OCI-LY1 (cell line): ENCODE data around the gene BPTF.
A peak's percentile ranks its signal among the peaks of the same experiment; 100 is the strongest.
"Not testable (repeated sequence)": the region's sequence is repeated elsewhere in the genome, so short reads cannot be mapped to it uniquely, and the experiment has no call there.

Experiments
- H2AFZ ChIP-seq: fragments of 200-600 bp; sonication (generic), shearing (Covaris generic); 2 replicates; pipeline ENCODE4 v1.6.0; 2014; ENCODE audit warnings: antibody characterized with exemption, mild to moderate bottlenecking, low read length
- H3F3A ChIP-seq: fragments of 200-600 bp; sonication (generic), shearing (Covaris generic); 2 replicates; pipeline ENCODE4 v1.6.0; 2014; ENCODE audit warnings: mild to moderate bottlenecking, antibody characterized with exemption, low read length, moderate library complexity; ENCODE audit not compliant: insufficient read depth
- H3K27ac ChIP-seq: fragments of 200-600 bp; sonication (generic); 2 replicates; pipeline ENCODE4 v1.5.1; 2014; ENCODE audit warnings: low read length, mixed run types, mild to moderate bottlenecking, low read depth; ENCODE audit not compliant: poor library complexity, severe bottlenecking
- H3K27me3 ChIP-seq: fragments of 200-600 bp; sonication (generic); 2 replicates; pipeline ENCODE4 v1.6.0; 2014; ENCODE audit warnings: antibody characterized with exemption, mild to moderate bottlenecking, low read length, moderate library complexity; ENCODE audit not compliant: insufficient read depth
- H3K36me3 ChIP-seq: fragments of 200-600 bp; sonication (generic); 2 replicates; pipeline ENCODE4 v1.6.1; 2014; ENCODE audit warnings: mild to moderate bottlenecking, antibody characterized with exemption, low read length, moderate library complexity, mixed read lengths; ENCODE audit not compliant: insufficient read depth
- H3K4me1 ChIP-seq: fragments of 200-600 bp; sonication (generic); 2 replicates; pipeline ENCODE4 v1.5.1; 2014; ENCODE audit warnings: mild to moderate bottlenecking, low read length, moderate library complexity; ENCODE audit not compliant: insufficient read depth, severe bottlenecking
- H3K4me2 ChIP-seq: fragments of 200-600 bp; sonication (generic), shearing (Covaris generic); 2 replicates; pipeline ENCODE4 v1.6.1; 2014; ENCODE audit warnings: low read length
- H3K4me3 ChIP-seq: fragments of 200-600 bp; sonication (generic); 2 replicates; pipeline ENCODE4 v1.5.1; 2014; ENCODE audit warnings: low read length, low read depth, mild to moderate bottlenecking, mixed read lengths; ENCODE audit not compliant: poor library complexity, severe bottlenecking
- H3K79me2 ChIP-seq: fragments of 200-600 bp; shearing (Covaris generic); 2 replicates; pipeline ENCODE4 v1.6.1; 2016; ENCODE audit warnings: mixed run types, low read length, mixed read lengths; ENCODE audit not compliant: insufficient read depth
- H3K9ac ChIP-seq: fragments of 200-600 bp; sonication (generic), shearing (Covaris generic); 2 replicates; pipeline ENCODE4 v1.6.1; 2014; ENCODE audit warnings: mild to moderate bottlenecking, low read length, mixed read lengths
- H3K9me2 ChIP-seq: fragments of 200-600 bp; sonication (generic), shearing (Covaris generic); 2 replicates; pipeline ENCODE4 v1.6.1; 2014; ENCODE audit warnings: low read depth, mild to moderate bottlenecking, low read length, mixed read lengths
- H3K9me3 ChIP-seq: fragments of 200-600 bp; shearing (Covaris generic); 2 replicates; pipeline ENCODE4 v1.6.1; 2014; ENCODE audit warnings: low read length, mixed read lengths
- H4K20me1 ChIP-seq: fragments of 200-600 bp; sonication (generic), shearing (Covaris generic); 2 replicates; pipeline ENCODE4 v1.6.0; 2016; ENCODE audit warnings: mild to moderate bottlenecking, low read length; ENCODE audit not compliant: insufficient read depth
- EZH2 ChIP-seq: fragments of 200-600 bp; sonication (generic), shearing (Covaris generic); IDR thresholded peaks from 2 replicates; pipeline ENCODE4 v1.8.0; 2017; ENCODE audit warnings: borderline replicate concordance, mixed run types, mild to moderate bottlenecking, antibody characterized with exemption, low read length, moderate library complexity, mixed read lengths
- TF ChIP-seq, protein P1 (sequence below): fragments of 200-600 bp; sonication (generic), shearing (Covaris generic); IDR thresholded peaks from 2 replicates; pipeline ENCODE4 v1.5.1; 2017; ENCODE audit warnings: mild to moderate bottlenecking, antibody characterized with exemption, low read length, moderate library complexity, mixed read lengths

BPTF gene

DNA sequence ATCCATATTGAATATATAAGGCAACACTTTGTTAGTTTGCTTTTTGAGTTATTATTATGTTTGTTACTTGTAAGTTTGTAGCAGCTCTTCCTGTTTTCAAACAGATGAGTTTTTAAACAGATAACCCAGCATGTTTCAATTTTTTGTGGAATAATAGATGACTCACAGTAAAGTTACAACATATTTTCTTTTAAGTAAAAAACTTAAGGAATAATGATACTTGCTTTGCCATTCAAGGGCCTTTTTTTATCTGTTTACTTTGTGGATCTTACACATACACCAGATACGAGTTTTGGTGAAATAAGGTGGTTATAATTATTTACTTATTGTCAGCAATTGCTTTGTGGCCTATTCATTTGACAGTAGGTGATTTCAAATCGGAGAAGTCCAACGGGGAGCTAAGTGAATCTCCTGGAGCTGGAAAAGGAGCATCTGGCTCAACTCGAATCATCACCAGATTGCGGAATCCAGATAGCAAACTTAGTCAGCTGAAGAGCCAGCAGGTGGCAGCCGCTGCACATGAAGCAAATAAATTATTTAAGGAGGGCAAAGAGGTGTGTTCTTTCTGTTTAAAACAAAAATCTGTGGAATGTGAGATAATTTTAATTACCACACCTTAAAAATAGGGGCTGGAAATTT is 66.3 kb downstream of the BPTF start:
- H3K9ac ChIP-seq: no peak overlapping the region
- H3K36me3 ChIP-seq: peaks cover 92% of the 10 kb centered on the region
- no peak overlapping the region for H2AFZ ChIP-seq
- H3K27me3 ChIP-seq: no peaks in the 10 kb centered on the region
- no peaks in the 10 kb centered on the region for H4K20me1 ChIP-seq
- no peaks in the 10 kb centered on the region for H3K9me3 ChIP-seq
- H3K79me2 ChIP-seq: 0 out of 2 replicates have a peak, but pooled peaks cover 4% of the 10 kb centered on the region
- H3K4me2 ChIP-seq: no peak overlapping the region
- no peaks in the 10 kb centered on the region for H3K9me2 ChIP-seq
- TF ChIP-seq, protein P1, sequence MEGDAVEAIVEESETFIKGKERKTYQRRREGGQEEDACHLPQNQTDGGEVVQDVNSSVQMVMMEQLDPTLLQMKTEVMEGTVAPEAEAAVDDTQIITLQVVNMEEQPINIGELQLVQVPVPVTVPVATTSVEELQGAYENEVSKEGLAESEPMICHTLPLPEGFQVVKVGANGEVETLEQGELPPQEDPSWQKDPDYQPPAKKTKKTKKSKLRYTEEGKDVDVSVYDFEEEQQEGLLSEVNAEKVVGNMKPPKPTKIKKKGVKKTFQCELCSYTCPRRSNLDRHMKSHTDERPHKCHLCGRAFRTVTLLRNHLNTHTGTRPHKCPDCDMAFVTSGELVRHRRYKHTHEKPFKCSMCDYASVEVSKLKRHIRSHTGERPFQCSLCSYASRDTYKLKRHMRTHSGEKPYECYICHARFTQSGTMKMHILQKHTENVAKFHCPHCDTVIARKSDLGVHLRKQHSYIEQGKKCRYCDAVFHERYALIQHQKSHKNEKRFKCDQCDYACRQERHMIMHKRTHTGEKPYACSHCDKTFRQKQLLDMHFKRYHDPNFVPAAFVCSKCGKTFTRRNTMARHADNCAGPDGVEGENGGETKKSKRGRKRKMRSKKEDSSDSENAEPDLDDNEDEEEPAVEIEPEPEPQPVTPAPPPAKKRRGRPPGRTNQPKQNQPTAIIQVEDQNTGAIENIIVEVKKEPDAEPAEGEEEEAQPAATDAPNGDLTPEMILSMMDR: peak; percentile 31; the same call in 1 of the 2 replicates
- TF ChIP-seq EZH2: no peak
- H3K4me1 ChIP-seq: no peaks in the 10 kb centered on the region
- no peaks in the 10 kb centered on the region for H3F3A ChIP-seq
- no peak overlapping the region for H3K4me3 ChIP-seq
- no peak overlapping the region for H3K27ac ChIP-seq

DNA sequence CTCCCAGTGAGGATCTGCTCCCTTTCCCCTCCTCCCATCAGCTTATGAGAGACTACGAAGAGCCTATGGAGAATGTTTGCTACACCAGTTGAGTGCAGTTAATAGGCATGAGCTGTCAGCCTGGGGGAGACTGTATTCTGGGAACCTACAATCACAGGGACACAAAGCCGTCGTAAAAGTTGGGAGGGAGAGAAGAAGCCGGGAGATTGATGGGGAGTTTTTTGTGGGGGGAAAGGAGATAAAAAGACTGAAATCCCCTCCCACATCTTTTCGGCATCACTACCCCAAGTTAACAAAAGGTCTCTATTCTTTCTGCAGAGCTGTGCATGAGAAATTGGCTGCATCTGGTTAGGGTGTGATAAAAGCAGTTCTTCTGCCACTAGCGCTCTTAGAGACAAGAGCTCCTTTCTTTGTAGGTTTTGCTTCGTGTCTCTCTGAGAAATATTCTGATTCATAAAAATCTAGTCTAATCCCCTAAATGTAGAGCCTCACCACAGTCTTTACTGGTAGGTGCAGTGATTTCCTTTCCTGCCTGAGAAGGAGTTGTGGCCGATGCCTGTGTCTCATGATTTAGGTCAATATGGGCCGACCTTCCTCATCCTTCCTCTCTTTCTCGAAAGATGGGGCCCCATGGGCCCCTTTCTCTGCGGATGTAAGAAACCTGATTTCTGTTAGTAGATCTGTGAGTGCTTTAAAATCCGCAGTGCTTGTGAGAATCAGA is 77.4 kb downstream of the BPTF start:
- no peaks in the 10 kb centered on the region for H4K20me1 ChIP-seq
- H2AFZ ChIP-seq: no peak overlapping the region
- no peak for TF ChIP-seq EZH2
- TF ChIP-seq, protein P1: no peak
- H3K27ac ChIP-seq: no peak overlapping the region
- H3K9ac ChIP-seq: no peak overlapping the region
- no peaks in the 10 kb centered on the region for H3K27me3 ChIP-seq
- H3K4me3 ChIP-seq: no peak overlapping the region
- peaks cover 92% of the 10 kb centered on the region for H3K36me3 ChIP-seq
- H3K9me2 ChIP-seq: no peaks in the 10 kb centered on the region
- H3F3A ChIP-seq: no peaks in the 10 kb centered on the region
- H3K9me3 ChIP-seq: no peaks in the 10 kb centered on the region
- H3K4me1 ChIP-seq: no peaks in the 10 kb centered on the region
- 0 out of 2 replicates have a peak, but pooled peaks cover 3% of the 10 kb centered on the region for H3K79me2 ChIP-seq
- H3K4me2 ChIP-seq: no peak overlapping the region

DNA sequence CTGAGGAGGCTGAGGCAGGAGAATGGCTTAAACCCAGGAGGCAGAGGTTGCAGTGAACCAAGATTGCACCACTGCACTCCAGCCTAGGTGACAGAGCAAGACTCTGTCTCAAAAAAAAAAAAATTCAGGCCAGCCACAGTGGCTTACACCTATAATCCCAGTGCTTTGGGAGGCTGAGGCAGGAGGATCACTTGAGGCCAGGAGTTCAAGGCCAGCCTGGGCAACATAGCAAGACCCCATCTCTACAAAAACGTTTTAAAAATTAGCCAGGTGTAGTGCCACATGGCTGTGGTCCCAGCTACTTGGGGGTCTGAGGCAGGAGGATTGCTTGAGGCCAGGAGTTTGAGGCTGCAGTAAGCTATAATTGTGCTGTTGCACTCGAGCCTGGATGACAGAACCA is 80.0 kb downstream of the BPTF start:
- not testable (repeated sequence) for H3K9me2 ChIP-seq, H4K20me1 ChIP-seq, H2AFZ ChIP-seq, H3K4me3 ChIP-seq, H3F3A ChIP-seq, H3K4me1 ChIP-seq, H3K27me3 ChIP-seq, H3K27ac ChIP-seq, H3K9ac ChIP-seq, H3K79me2 ChIP-seq, H3K4me2 ChIP-seq, H3K9me3 ChIP-seq
- H3K36me3 ChIP-seq: peaks cover 94% of the 10 kb centered on the region

DNA sequence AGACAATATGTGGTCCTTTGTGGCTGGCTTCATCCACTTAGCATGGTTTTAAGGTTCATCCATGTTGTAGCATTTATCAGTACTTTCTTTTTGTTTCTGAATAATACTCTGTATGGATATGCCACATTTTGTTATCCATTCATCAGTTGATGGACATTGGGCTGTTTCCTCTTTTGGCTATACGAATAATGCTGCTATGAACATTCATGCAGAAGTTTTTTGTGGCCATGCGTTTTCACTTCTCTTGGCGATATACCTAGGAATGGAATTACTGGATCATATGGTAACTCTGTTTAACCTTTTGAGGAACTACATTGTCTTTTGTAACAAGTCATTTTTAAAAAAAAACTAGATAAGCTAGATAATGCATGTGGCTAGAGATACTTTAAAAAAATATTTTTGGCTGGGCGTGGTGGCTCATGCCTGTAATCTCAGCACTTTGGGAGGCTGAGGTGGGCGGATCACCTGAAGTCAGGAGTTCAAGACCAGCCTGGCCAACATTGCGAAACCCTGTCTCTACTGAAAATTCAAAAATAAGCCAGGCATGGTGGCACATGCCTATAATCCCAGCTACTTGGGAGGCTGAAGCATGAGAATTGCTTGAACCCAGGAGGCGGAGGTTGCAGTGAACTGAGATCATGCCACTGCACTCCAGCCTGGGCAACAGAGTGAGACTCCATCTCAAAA is 85.0 kb downstream of the BPTF start:
- not testable (repeated sequence) for H3F3A ChIP-seq, H3K27ac ChIP-seq, H3K79me2 ChIP-seq, H3K4me2 ChIP-seq, H3K9me3 ChIP-seq, H2AFZ ChIP-seq, H4K20me1 ChIP-seq, H3K27me3 ChIP-seq, H3K4me3 ChIP-seq, H3K9ac ChIP-seq, H3K9me2 ChIP-seq, H3K4me1 ChIP-seq
- peaks cover 94% of the 10 kb centered on the region for H3K36me3 ChIP-seq
